Measurements from ENCODE around the gene CTSO. TPM values are rescaled to one million over a fixed set of nuclear protein-coding genes. Genes with fewer than 3 reads are reported as not detected.

Gene CTSO
- total RNA-seq, 1 donor from 2014 or later: 3.7 TPM

DNA sequence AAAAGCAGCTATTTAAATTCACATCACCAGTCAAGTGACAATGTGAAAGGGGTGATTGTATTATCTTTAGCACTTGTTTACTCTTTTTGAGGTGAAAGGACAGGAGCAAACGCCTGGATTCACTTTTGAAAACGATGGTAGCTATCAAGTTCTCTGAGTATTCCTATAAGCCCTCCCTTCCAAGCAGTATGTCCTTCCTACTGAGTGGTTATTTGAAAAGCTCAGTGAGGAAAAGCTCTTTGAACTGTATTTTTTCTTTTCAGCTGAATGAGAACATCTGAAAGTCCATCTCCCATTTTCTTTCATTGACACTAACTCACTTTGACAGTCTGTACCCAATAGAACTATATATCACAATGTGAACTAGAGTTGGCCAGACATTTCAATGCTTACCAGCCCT, 9.1 kb upstream of the CTSO start:
- H3K27ac Mint-ChIP-seq: no peak overlapping the region

GRCh38 chr4:155961575-155961974, 7.9 kb upstream of the CTSO start:
- H3K4me1 Mint-ChIP-seq (ENCODE audit: low read depth): peaks cover 1% of the 10 kb centered on the region
- DNase-seq (ENCODE audit: low spot score, unreplicated experiment): no peak
- H3K36me3 Mint-ChIP-seq (ENCODE audit: insufficient read depth): no peaks in the 10 kb centered on the region
- TF ChIP-seq CTCF (IDR thresholded peaks at IDR 0.05; ENCODE audit: unreplicated experiment): no peak
- no peaks in the 10 kb centered on the region for H3K27me3 Mint-ChIP-seq
- H3K4me3 Mint-ChIP-seq (ENCODE audit: low read depth): no peak overlapping the region
- H3K27ac Mint-ChIP-seq: no peak overlapping the region
- H3K9me3 Mint-ChIP-seq (ENCODE audit: low read depth): peaks cover 4% of the 10 kb centered on the region

More for the DNA sequence above, 9.1 kb upstream of the CTSO start:
- Mint-ChIP-seq H3K4me3 (ENCODE audit: low read depth) (no peak overlapping the region), H3K9me3 (ENCODE audit: low read depth) (no peaks in the 10 kb centered on the region), H3K27me3 (no peaks in the 10 kb centered on the region), H3K36me3 (ENCODE audit: insufficient read depth) (no peaks in the 10 kb centered on the region), H3K4me1 (ENCODE audit: low read depth) (peaks cover 1% of the 10 kb centered on the region)
- DNase-seq (ENCODE audit: low spot score, unreplicated experiment): no peak
- no peak for TF ChIP-seq CTCF (IDR thresholded peaks at IDR 0.05; ENCODE audit: unreplicated experiment)

DNA sequence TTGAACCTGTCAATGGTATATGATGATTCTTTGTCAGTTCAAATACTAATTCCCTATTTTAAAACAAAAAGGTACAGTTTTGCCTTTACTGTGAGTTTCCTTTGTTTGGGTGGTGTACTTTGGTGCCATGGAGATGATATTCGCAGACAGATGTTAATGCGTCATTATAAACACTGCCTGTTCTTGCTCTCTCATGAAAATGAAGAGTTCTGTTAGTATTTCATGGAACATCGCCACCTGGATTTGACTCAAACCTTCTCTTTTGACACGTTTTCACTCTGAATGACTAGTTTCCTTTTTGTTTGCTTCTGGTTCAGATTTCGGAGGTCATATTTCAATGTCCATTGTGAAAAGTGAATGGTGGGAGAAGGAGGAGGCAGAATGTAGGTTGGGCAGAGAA, 6.9 kb upstream of the CTSO start:
- DNase-seq (ENCODE audit: low spot score, unreplicated experiment): no peak
- no peaks in the 10 kb centered on the region for H3K36me3 Mint-ChIP-seq (ENCODE audit: insufficient read depth)
- no peak overlapping the region for H3K27ac Mint-ChIP-seq
- H3K4me1 Mint-ChIP-seq (ENCODE audit: low read depth): peaks cover 1% of the 10 kb centered on the region
- peaks cover 4% of the 10 kb centered on the region for H3K9me3 Mint-ChIP-seq (ENCODE audit: low read depth)
- TF ChIP-seq CTCF (IDR thresholded peaks at IDR 0.05; ENCODE audit: unreplicated experiment): no peak
- H3K27me3 Mint-ChIP-seq: no peaks in the 10 kb centered on the region
- no peak overlapping the region for H3K4me3 Mint-ChIP-seq (ENCODE audit: low read depth)

GRCh38 chr4:155959417-155959816, 5.8 kb upstream of the CTSO start:
- Mint-ChIP-seq H3K36me3 (ENCODE audit: insufficient read depth) (no peaks in the 10 kb centered on the region), H3K27ac (no peak overlapping the region), H3K4me3 (ENCODE audit: low read depth) (no peak overlapping the region), H3K9me3 (ENCODE audit: low read depth) (peaks cover 4% of the 10 kb centered on the region), H3K27me3 (no peaks in the 10 kb centered on the region), H3K4me1 (ENCODE audit: low read depth) (peaks cover 5% of the 10 kb centered on the region)
- DNase-seq (ENCODE audit: low spot score, unreplicated experiment): no peak
- TF ChIP-seq CTCF (IDR thresholded peaks at IDR 0.05; ENCODE audit: unreplicated experiment): no peak

GRCh38 chr4:155956461-155956860, 2.8 kb upstream of the CTSO start:
- Mint-ChIP-seq H3K4me1 (ENCODE audit: low read depth) (peaks cover 7% of the 10 kb centered on the region), H3K4me3 (ENCODE audit: low read depth) (no peak overlapping the region), H3K36me3 (ENCODE audit: insufficient read depth) (no peaks in the 10 kb centered on the region), H3K9me3 (ENCODE audit: low read depth) (peaks cover 4% of the 10 kb centered on the region), H3K27ac (no peak overlapping the region), H3K27me3 (no peaks in the 10 kb centered on the region)
- no peak for DNase-seq (ENCODE audit: low spot score, unreplicated experiment)
- TF ChIP-seq CTCF (IDR thresholded peaks at IDR 0.05; ENCODE audit: unreplicated experiment): no peak
